ENCODE measurements around the gene CIRBP.
A peak's percentile ranks its signal among the peaks of the same experiment; 100 is the strongest.

CIRBP gene

DNA sequence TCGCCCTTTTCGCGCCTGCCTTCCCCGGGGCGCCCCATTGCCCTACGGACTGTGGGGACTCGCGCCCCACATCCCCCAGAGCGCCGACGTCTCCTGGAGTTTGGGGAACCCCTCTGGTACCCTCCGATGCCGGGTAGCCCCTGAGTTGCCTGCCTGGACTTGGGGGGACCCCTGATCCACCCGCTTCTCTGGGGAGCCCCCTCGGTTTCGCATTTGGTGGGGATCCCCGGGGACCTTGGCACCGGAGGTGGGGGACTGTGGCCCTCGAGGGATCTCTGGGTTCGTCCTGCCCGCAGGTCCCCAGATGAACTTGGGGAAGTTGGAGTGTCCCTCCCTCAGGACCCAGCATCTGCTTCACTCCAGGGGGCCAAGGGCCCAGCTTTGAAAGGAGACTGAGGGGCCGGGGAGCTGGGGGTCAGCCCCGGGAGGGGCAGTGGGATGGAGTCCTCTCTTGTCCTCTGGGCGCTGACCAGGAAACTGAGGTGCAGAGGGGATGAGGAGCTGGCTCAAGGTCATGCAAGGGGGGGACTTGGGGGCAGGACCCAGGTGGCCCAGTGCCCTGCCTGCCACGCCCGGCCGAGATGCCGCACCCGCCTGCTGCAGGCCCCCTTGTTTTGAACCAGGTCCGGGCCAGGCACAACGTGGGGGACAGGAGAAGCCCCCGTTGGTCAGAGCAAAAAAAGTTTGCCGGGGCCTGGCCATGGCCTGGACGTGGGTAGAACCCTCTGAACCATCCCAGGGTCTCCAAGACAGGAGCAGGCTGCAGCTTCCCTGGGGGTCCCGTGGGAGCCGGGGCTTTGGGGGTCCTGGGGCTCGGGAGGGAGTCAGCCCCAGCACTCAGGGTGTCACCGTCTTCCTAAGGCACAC, 17.6 kb downstream of the CIRBP start:
- ATAC-seq (ENCODE audit: low read depth) (no peak), DNase-seq (ENCODE audit: low spot score in 2 of 2) (no peak)
- H3K27me3 Mint-ChIP-seq = peaks cover 24% of the 10 kb centered on the region
- no peaks in the 10 kb centered on the region for H3K9me3 Mint-ChIP-seq
- H3K27ac Mint-ChIP-seq = no peak overlapping the region
- H3K4me3 Mint-ChIP-seq = peak overlapping the region; percentile 71
- H3K4me1 Mint-ChIP-seq = peaks cover 7% of the 10 kb centered on the region
- no peaks in the 10 kb centered on the region for H3K36me3 Mint-ChIP-seq

DNA sequence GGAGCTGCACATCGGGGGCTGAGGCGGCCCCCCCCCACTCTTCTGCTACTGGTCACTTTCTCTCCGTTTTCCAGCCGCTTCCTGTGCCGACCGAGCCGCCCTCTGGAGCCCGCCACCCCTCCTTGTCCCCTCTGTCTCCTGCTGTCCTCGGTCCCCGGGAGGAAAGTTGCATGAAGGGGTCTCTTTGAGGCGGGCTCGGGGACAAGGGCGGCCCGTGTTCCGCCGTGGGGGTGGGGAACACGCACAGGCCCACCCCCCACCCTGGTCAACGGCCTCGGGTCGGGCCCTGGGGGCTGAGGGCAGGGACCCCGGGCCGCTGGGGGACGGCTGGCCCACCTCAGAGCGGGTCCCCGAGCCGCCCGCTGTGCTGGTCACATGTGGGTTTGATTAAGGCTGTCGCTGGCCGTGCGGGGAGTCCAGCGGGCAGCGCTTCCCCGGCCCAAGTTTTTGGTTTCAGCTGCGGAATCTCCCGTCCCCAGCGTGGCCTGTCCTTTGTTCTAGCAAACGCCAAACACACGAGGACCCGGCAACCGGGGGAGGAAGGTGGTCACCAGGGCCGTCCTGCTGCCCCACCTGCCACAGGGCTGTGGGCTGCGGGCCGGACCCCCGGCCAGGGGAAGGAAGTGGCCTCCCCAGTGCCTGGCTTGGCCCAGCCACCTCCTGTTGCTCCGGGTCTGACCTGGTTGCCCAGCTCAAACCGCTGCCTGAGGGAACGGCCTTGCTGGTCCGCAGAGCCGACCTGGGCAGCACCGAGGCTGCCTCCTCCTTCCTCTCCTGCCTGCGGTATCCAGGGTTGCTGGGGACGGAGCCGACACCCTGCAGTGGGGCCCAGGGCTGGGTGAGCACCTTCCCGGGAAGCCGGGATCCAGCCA, 18.5 kb downstream of the CIRBP start:
- H3K9me3 Mint-ChIP-seq = no peaks in the 10 kb centered on the region
- no peak overlapping the region for H3K4me3 Mint-ChIP-seq
- no peaks in the 10 kb centered on the region for H3K36me3 Mint-ChIP-seq
- ATAC-seq (ENCODE audit: low read depth) = no peak
- DNase-seq (ENCODE audit: low spot score in 2 of 2) = peak in 1 of 2 donors; percentile 29
- H3K27ac Mint-ChIP-seq = no peak overlapping the region
- H3K4me1 Mint-ChIP-seq = peaks cover 11% of the 10 kb centered on the region
- H3K27me3 Mint-ChIP-seq = peaks cover 29% of the 10 kb centered on the region

DNA sequence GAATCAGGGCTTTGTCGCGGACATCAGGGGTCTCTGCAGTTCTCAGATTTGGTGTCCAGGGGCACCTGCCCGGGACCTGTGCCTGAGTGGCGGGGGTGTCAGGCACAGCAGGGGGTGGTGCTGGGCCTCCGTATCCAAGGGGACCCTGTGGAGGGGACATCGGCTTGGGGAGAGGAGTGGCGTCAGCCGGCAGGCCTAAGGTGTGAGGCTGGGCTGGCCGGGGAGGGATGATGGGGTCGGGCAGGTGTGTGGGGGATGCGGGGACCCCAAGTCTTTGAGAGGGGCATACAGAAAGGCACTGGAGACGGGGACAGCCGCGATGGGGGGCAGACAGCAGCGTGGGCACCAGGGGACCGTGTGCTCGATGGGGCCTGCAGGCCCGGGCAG, 19.1 kb downstream of the CIRBP start:
- H3K36me3 Mint-ChIP-seq = no peaks in the 10 kb centered on the region
- ATAC-seq (ENCODE audit: low read depth) = no peak

DNA sequence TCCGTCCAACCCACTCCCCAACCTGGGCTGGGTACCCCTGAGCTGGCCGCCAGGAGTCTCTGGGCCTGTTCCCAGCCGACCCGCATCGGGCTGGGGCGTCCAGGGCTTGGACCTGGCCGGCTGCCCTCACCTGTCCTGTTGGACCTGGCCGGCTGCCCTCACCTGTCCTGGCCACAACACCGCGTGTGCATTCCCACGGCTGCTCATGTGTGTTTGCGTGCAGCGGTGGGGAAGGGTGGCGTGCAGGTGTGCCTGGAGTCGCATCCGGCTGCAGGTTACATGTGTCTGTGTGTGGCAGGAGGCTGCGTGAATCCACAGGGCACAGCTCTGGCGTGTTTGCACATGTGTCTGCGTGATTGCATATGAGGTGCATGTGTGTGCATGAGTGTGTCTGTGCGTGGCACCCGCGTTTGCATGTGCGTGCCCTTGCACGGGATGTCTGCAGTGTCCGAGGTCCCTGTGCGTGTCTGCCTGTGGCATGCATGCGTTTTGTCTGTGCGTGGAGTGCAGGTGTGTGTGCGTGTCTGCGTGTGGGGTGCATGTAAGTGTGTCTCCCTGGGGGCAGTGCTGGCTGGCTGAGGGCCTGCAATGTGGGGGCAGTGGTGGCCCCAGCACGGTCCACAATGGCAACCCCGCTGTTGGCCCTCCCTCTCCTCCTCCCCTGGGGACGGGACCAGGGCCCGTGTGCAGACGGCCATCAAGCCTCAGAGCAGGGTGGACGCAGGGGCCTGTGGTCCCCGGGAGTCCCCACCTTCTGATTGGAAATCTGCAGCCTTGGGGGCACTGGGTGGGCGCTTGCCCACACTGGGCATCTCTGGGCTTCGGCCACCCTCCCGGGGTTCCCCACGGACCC, 19.9 kb downstream of the CIRBP start:
- Mint-ChIP-seq H3K27ac (no peak overlapping the region), H3K27me3 (peaks cover 29% of the 10 kb centered on the region), H3K4me1 (peaks cover 14% of the 10 kb centered on the region), H3K4me3 (no peak overlapping the region), H3K36me3 (no peaks in the 10 kb centered on the region), H3K9me3 (no peaks in the 10 kb centered on the region)
- ATAC-seq (ENCODE audit: low read depth) (no peak), DNase-seq (ENCODE audit: low spot score in 2 of 2) (peak in 1 of 2 donors; percentile 27)

More for the DNA sequence above, 19.1 kb downstream of the CIRBP start:
- Mint-ChIP-seq H3K4me3 (no peak overlapping the region), H3K9me3 (no peaks in the 10 kb centered on the region), H3K27ac (no peak overlapping the region), H3K4me1 (peaks cover 14% of the 10 kb centered on the region), H3K27me3 (peaks cover 29% of the 10 kb centered on the region)
- DNase-seq (ENCODE audit: low spot score in 2 of 2) = no peak

DNA sequence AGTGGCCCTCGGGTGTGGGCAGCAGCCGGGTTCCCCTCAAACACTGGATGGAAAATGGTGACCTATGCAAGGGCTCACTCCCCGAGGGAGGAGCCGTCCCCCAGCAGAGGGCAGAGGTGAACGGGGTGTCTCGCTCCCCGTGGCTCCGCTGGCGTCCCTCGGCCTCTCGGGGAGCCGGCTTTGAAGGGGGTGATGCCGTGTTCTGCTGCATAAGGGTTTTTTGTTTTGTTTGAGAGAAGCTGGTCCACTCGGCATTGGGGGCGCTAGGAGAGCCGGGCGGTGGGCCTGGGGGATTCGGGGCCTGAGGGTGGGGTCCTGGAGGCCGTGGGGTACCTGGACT, 20.5 kb downstream of the CIRBP start:
- Mint-ChIP-seq H3K4me3 (no peak overlapping the region), H3K9me3 (no peaks in the 10 kb centered on the region), H3K27me3 (peaks cover 27% of the 10 kb centered on the region), H3K4me1 (peaks cover 14% of the 10 kb centered on the region), H3K36me3 (no peaks in the 10 kb centered on the region), H3K27ac (no peak overlapping the region)
- no peak for DNase-seq (ENCODE audit: low spot score in 2 of 2)
- ATAC-seq (ENCODE audit: low read depth) = peak; percentile 21

DNA sequence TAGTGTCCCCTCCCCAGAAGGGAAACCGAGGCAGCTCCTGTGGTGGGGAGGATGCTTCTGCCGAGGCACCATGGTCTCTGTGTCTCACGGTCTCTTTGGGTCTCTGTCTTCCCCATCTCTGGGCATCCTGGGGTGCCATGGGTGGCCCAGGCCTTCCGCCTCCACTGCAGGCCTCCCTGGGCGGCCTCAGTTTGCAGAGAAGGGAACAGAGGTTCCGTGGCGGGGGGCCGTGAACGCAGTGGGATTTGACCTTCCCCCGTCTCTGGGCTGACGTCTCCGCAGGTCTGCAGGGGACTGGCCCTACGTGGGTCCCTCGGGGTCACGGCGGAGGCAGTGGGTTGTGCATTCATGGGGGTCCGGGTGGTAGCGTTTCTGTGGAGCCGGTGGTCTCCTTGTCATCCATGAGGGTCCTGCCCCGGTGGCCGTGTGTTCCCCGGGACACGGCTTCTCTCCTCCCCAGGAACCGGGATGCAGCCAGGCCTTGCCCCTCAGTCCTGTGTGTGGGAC, 21.1 kb downstream of the CIRBP start:
- H3K9me3 Mint-ChIP-seq = no peaks in the 10 kb centered on the region
- no peak for ATAC-seq (ENCODE audit: low read depth)
- peaks cover 23% of the 10 kb centered on the region for H3K27me3 Mint-ChIP-seq
- H3K36me3 Mint-ChIP-seq = no peaks in the 10 kb centered on the region
- no peak for DNase-seq (ENCODE audit: low spot score in 2 of 2)
- H3K4me3 Mint-ChIP-seq = no peak overlapping the region
- H3K4me1 Mint-ChIP-seq = peaks cover 11% of the 10 kb centered on the region
- no peak overlapping the region for H3K27ac Mint-ChIP-seq

DNA sequence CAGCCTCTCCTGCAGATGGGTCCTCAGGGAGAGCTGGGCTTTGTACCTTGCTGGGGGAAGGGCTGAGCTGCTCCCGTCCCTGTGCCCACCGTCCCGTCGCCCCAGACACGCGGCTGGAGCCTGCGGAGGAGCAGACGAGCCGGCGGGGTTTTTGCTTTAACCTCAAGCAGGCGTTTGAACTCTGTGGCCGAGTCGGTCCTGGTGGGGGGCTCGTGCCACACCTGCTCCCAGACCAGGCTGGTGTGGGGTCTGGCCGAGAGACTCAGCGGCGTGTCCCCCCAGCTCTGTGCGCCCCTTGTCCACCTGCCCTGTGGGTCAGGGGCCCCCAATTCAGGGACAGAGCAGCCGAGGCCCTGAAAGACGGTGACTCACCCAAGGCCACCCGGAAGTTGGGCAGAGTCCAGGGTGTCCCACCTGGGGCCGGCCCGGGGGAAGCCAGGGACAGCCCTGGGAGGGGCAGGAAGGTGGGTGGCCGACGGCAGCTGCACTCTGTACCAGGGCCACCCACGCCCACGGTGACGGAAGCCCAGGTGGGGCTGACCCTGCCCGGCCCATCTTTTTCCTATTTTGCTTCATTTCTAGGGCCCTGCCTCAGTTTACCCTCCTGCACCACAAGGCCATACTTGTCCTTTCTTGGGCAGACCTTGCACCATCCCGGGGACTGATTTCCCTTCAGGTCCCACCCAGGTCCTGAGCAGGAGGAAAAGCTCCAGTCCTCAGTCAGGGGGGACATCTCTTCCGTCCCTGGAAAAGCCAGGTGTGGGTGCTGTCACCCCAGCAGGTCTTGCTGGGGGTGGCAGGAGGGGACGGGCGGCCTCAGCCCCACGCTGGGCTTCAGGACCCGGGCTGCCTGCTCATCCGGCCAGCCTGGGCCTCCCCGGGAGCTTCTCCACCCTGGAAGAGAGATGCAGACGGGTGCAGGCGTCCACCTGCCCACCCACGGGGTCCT, 21.8 kb downstream of the CIRBP start:
- no peak overlapping the region for H3K4me3 Mint-ChIP-seq
- peaks cover 11% of the 10 kb centered on the region for H3K4me1 Mint-ChIP-seq
- ATAC-seq (ENCODE audit: low read depth) = no peak

DNA sequence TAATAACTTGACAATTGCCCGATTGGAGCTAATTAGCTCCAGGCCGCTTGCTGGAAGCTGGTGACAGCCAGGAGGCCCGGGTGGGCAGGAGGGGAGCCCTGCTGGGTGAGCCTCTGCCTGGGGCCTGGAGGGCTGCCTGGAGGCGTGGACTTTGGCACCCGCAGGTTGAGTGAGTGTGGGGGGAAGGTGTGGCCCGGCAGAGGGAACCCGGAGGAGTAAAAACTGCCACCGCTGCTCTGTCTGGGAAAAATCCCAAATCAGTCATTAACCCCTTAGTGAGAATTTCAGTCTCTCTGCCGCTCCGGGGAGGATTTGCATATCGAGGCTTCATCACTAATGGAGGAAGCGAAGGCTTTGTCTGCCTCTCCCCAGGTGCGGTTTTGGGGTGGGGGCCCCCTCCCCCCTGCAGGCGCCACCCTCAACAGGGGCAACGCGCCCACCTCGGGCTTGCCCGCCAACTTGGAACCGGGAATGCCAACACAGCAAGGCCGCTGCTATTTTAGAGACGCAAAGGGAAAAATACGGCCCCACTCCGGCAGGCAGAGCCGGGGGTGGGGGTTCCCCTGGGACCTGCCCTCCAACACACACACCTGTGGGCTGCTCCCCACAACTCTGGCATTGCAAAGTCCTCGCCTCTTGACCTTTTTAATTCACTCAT, 22.8 kb downstream of the CIRBP start:
- no peaks in the 10 kb centered on the region for H3K36me3 Mint-ChIP-seq
- H3K4me1 Mint-ChIP-seq = peaks cover 9% of the 10 kb centered on the region
- H3K9me3 Mint-ChIP-seq = no peaks in the 10 kb centered on the region
- H3K27ac Mint-ChIP-seq = no peak overlapping the region
- ATAC-seq (ENCODE audit: low read depth) = peak; percentile 48
- DNase-seq (ENCODE audit: low spot score in 2 of 2) = no peak
- H3K27me3 Mint-ChIP-seq = peaks cover 23% of the 10 kb centered on the region
- peak overlapping the region; percentile 74 for H3K4me3 Mint-ChIP-seq

More for the DNA sequence above, 21.8 kb downstream of the CIRBP start:
- H3K36me3 Mint-ChIP-seq = no peaks in the 10 kb centered on the region
- H3K9me3 Mint-ChIP-seq = no peaks in the 10 kb centered on the region
- H3K27ac Mint-ChIP-seq = no peak overlapping the region
- H3K27me3 Mint-ChIP-seq = peaks cover 23% of the 10 kb centered on the region
- no peak for DNase-seq (ENCODE audit: low spot score in 2 of 2)

DNA sequence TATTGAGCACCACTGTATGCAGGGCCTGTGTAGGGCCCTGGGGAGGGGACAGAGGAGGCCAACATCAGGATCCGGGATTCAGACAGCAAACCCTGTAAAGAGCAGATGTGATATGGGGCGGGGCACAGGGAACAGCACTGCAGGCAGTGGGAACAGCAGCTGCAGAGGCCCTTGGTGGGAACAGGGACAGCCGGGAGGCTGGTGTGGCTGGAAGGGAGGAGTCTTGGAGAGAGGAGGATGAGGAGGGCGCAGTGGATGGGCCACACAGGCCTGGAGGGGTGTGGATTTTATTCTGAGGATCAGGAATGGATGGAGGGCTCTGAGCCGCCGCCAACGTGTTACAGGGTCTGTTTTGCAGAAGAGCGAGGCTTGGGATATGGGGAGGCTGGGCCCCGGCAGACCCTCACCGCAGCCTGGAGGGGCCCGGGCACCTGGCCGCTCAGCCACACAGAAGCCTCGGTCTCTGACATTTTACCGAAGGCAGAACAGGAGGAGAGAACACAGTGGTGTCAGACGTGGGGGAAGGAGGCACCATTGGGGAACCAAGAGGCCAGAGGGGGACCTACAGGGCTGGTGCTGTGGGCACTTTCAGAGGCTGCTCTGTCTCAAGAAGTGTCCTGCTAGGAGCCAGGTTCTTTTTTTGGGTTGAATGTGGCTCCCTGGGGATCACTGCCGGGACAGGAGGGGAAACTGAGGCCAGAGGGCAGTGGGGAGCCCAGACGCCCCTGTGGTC, 23.5 kb downstream of the CIRBP start:
- Mint-ChIP-seq H3K27ac (no peak overlapping the region), H3K4me3 (peak overlapping the region; percentile 74), H3K4me1 (peaks cover 9% of the 10 kb centered on the region), H3K27me3 (peaks cover 22% of the 10 kb centered on the region), H3K36me3 (no peaks in the 10 kb centered on the region), H3K9me3 (no peaks in the 10 kb centered on the region)
- no peak for DNase-seq (ENCODE audit: low spot score in 2 of 2)
- ATAC-seq (ENCODE audit: low read depth) = no peak

DNA sequence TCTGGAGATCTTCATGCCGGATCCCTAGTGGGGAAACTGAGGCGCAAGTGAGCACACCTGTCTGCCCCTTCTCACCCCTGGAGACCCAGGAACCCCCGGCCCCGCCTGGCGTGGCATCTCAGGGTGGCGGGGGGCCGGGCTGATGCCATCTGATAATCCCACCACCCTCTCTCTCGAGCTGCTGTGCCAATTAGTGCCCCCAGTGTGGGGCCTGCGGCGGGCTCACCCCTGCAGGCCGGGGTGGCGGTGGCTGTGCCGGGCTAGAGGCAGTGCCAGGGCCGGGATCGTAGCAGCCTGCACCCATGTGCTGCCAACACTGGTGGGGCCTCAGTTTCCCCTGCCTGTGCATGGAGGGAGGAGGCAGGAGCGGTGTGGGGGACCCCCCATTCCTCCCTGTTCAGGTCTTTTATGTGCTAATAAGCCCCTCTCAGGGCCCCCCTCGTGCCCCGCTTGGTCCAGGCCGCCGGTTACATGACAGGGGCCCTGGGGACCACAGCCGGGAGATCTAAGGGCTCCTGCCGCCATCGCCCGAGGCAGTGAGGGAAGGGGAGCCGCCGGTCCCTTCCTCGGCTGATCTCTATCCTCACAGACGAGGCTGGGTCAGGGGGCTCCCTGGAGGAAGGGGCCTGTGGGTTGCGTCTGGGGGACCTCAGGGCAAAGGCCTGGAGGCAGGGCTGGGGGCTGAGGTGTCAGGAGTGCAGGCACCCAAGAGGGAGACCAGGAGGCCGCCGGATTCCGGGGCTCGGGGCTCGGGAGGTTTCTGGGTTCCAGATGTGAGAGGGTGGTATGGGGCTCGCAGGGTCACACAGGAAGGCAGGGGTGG, 24.9 kb downstream of the CIRBP start:
- Mint-ChIP-seq H3K4me3 (no peak overlapping the region), H3K4me1 (peaks cover 9% of the 10 kb centered on the region), H3K27ac (no peak overlapping the region), H3K27me3 (peaks cover 21% of the 10 kb centered on the region), H3K9me3 (no peaks in the 10 kb centered on the region), H3K36me3 (no peaks in the 10 kb centered on the region)
- ATAC-seq (ENCODE audit: low read depth) (no peak), DNase-seq (ENCODE audit: low spot score in 2 of 2) (no peak)

DNA sequence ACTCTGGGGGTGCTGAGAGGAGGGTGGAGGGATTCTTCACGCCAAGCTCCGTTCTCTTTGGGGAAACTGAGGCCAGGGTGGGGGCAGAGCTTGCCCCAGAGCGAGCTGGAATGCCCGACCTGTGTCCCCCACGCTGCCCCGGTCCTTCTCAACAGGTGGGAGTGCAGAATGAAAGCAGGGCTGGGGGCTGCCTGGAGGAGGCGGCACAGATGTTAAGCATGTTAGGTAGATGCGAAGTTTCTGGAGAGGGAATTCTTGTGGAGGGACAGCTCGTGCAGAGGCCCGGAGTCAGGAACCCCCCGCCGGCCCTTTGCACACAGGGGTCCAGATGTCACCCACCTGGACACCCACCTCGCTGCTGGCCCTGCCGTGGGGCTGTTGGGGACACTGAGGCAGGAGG, 25.6 kb downstream of the CIRBP start:
- ATAC-seq (ENCODE audit: low read depth) (no peak), DNase-seq (ENCODE audit: low spot score in 2 of 2) (no peak)
- Mint-ChIP-seq H3K4me1 (peaks cover 9% of the 10 kb centered on the region), H3K27ac (no peak overlapping the region), H3K9me3 (no peaks in the 10 kb centered on the region), H3K27me3 (peaks cover 17% of the 10 kb centered on the region), H3K36me3 (no peaks in the 10 kb centered on the region), H3K4me3 (no peak overlapping the region)

Data from memory B cell (primary cell).